HCT116 (cell line): Measurements from ENCODE around the gene OLFML1.

Source experiments
- CBX3 ChIP-seq: IDR thresholded peaks from 2 replicates; pipeline ENCODE4 v1.6.1; 2012; ENCODE audit warnings: low read depth
- EGR1 ChIP-seq: IDR thresholded peaks from 2 replicates; pipeline ENCODE4 v1.6.1; 2012; ENCODE audit warnings: low read depth
- EZH2 ChIP-seq: fragments of 200-600 bp; sonication (generic); IDR thresholded peaks from 2 replicates; pipeline ENCODE4 v1.6.1; 2017; ENCODE audit warnings: antibody characterized with exemption, mixed run types
- POLR2A ChIP-seq: IDR thresholded peaks from 2 replicates; pipeline ENCODE4 v1.7.0; 2011; ENCODE audit warnings: borderline replicate concordance; ENCODE audit not compliant: insufficient read depth, insufficient read length; ENCODE audit errors: extremely low read depth
- POLR2AphosphoS5 ChIP-seq: IDR thresholded peaks from 2 replicates; pipeline ENCODE4 v1.6.1; 2011; ENCODE audit warnings: mild to moderate bottlenecking, low read depth, low read length, moderate library complexity
- RAD21 ChIP-seq: IDR thresholded peaks from 2 replicates; pipeline ENCODE4 v1.6.1; 2012; ENCODE audit warnings: low read depth, mild to moderate bottlenecking
- SP1 ChIP-seq: IDR thresholded peaks from 2 replicates; pipeline ENCODE4 v1.6.1; 2012; ENCODE audit warnings: low read depth
- YY1 ChIP-seq: IDR thresholded peaks from 2 replicates; pipeline ENCODE4 v1.6.1; 2011; ENCODE audit warnings: low read length, low read depth, moderate library complexity, mild to moderate bottlenecking; ENCODE audit not compliant: insufficient replicate concordance; ENCODE audit errors: extremely low read depth
- ZNF274 ChIP-seq: fragments of 200-500 bp; sonication (Bioruptor generic); IDR thresholded peaks from 2 replicates; pipeline ENCODE4 v1.6.1; 2014; ENCODE audit warnings: mild to moderate bottlenecking, low read depth, low read length, inconsistent platforms
- TF ChIP-seq, protein P1 (sequence below), 3 experiments: fragments of 200-600 bp in 1 of 3; sonication (generic) in 1 of 3; IDR thresholded peaks in 2 of 3; conservative IDR thresholded peaks in 1 of 3; 2 replicates each; pipeline ENCODE4 v1.5.1; 2012 to 2017; ENCODE audit warnings: low read depth in 2 of 3, low read length in 2 of 3, antibody characterized with exemption in 1 of 3, borderline replicate concordance in 1 of 3, control low read depth in 1 of 3, mild to moderate bottlenecking in 1 of 3, mixed read lengths in 1 of 3, mixed run types in 1 of 3, moderate library complexity in 1 of 3; ENCODE audit not compliant: insufficient read depth in 1 of 3
- TF ChIP-seq, protein P2 (sequence below): IDR thresholded peaks from 2 replicates; pipeline ENCODE4 v1.6.1; 2012
- TF ChIP-seq, protein P3 (sequence below): IDR thresholded peaks from 2 replicates; pipeline ENCODE4 v1.6.1; 2011; ENCODE audit warnings: mild to moderate bottlenecking, low read length, moderate library complexity; ENCODE audit not compliant: insufficient replicate concordance; ENCODE audit errors: extremely low read depth
- TF ChIP-seq, protein P4 (sequence below): IDR thresholded peaks from 2 replicates; pipeline ENCODE4 v1.6.1; 2012; ENCODE audit warnings: low read depth
- TF ChIP-seq, protein P5 (sequence below): IDR thresholded peaks from 2 replicates; pipeline ENCODE4 v1.6.1; 2012

DNA sequence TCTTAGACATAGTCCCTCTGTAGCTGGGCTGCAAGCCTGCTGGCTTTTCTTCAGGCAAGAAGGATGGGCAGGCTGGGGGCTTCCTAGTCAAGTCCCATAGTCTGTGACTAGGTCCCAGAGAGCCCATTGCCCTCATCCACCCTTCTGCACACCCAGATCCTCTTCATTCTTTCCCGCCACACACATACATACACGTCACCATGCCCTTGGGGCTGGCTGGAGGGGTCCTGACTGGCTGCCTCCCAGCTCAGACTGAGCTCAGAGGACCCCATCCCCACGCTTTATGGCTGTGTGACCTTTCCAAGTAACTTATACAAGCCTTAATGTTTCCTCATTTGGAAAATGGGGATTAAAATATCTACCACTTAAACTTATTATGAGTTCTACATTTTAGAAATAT is 14.9 kb downstream of the OLFML1 start:
- TF ChIP-seq, protein P1, sequence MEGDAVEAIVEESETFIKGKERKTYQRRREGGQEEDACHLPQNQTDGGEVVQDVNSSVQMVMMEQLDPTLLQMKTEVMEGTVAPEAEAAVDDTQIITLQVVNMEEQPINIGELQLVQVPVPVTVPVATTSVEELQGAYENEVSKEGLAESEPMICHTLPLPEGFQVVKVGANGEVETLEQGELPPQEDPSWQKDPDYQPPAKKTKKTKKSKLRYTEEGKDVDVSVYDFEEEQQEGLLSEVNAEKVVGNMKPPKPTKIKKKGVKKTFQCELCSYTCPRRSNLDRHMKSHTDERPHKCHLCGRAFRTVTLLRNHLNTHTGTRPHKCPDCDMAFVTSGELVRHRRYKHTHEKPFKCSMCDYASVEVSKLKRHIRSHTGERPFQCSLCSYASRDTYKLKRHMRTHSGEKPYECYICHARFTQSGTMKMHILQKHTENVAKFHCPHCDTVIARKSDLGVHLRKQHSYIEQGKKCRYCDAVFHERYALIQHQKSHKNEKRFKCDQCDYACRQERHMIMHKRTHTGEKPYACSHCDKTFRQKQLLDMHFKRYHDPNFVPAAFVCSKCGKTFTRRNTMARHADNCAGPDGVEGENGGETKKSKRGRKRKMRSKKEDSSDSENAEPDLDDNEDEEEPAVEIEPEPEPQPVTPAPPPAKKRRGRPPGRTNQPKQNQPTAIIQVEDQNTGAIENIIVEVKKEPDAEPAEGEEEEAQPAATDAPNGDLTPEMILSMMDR (IDR thresholded peaks at IDR 0.05 in 2 of 3, conservative IDR thresholded peaks at IDR 0.05 in 1 of 3; ENCODE audit: borderline replicate concordance in 1 of 3, insufficient read depth in 1 of 3, low read depth in 2 of 3, low read length in 2 of 3) = no peak
- TF ChIP-seq ZNF274 = no peak
- no peak for TF ChIP-seq CBX3
- no peak for TF ChIP-seq POLR2AphosphoS5
- TF ChIP-seq POLR2A = no peak
- TF ChIP-seq, protein P2, sequence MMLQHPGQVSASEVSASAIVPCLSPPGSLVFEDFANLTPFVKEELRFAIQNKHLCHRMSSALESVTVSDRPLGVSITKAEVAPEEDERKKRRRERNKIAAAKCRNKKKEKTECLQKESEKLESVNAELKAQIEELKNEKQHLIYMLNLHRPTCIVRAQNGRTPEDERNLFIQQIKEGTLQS = no peak
- no peak for TF ChIP-seq YY1
- TF ChIP-seq, protein P3, sequence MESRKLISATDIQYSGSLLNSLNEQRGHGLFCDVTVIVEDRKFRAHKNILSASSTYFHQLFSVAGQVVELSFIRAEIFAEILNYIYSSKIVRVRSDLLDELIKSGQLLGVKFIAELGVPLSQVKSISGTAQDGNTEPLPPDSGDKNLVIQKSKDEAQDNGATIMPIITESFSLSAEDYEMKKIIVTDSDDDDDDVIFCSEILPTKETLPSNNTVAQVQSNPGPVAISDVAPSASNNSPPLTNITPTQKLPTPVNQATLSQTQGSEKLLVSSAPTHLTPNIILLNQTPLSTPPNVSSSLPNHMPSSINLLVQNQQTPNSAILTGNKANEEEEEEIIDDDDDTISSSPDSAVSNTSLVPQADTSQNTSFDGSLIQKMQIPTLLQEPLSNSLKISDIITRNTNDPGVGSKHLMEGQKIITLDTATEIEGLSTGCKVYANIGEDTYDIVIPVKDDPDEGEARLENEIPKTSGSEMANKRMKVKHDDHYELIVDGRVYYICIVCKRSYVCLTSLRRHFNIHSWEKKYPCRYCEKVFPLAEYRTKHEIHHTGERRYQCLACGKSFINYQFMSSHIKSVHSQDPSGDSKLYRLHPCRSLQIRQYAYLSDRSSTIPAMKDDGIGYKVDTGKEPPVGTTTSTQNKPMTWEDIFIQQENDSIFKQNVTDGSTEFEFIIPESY = no peak
- TF ChIP-seq, protein P4, sequence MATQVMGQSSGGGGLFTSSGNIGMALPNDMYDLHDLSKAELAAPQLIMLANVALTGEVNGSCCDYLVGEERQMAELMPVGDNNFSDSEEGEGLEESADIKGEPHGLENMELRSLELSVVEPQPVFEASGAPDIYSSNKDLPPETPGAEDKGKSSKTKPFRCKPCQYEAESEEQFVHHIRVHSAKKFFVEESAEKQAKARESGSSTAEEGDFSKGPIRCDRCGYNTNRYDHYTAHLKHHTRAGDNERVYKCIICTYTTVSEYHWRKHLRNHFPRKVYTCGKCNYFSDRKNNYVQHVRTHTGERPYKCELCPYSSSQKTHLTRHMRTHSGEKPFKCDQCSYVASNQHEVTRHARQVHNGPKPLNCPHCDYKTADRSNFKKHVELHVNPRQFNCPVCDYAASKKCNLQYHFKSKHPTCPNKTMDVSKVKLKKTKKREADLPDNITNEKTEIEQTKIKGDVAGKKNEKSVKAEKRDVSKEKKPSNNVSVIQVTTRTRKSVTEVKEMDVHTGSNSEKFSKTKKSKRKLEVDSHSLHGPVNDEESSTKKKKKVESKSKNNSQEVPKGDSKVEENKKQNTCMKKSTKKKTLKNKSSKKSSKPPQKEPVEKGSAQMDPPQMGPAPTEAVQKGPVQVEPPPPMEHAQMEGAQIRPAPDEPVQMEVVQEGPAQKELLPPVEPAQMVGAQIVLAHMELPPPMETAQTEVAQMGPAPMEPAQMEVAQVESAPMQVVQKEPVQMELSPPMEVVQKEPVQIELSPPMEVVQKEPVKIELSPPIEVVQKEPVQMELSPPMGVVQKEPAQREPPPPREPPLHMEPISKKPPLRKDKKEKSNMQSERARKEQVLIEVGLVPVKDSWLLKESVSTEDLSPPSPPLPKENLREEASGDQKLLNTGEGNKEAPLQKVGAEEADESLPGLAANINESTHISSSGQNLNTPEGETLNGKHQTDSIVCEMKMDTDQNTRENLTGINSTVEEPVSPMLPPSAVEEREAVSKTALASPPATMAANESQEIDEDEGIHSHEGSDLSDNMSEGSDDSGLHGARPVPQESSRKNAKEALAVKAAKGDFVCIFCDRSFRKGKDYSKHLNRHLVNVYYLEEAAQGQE = no peak
- no peak for TF ChIP-seq SP1
- no peak for TF ChIP-seq EGR1
- no peak for TF ChIP-seq RAD21
- TF ChIP-seq, protein P5, sequence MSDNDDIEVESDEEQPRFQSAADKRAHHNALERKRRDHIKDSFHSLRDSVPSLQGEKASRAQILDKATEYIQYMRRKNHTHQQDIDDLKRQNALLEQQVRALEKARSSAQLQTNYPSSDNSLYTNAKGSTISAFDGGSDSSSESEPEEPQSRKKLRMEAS = no peak
- no peak for TF ChIP-seq EZH2
